Measurements from ENCODE around the gene DNAH3. TPM values are rescaled to one million over a fixed set of nuclear protein-coding genes. Genes with fewer than 3 reads are reported as not detected.

Gene DNAH3
- total RNA-seq, 1 donor from 2014 or later = not detected

DNA sequence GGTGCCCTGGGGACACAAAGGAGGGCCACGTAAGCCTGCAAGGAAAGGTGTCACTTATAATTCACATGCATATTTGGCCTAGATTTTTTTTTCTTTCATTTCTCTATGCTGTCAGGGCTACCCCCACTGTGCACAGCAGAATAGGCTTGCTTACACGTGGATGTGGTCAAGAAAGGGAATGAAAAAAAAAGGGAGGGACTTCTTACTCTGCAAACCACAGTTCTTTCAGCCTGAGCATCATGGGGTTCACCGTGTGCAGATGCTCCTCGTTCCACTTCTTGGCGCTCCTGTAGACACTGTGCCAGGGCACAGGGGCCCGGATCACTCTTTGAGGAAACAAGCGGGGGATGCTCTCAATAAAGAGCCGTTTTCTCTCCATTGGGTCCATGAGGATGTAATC lies 16.6 kb downstream of the DNAH3 start:
- no peak for DNase-seq (ENCODE audit: extremely low spot score, unreplicated experiment)
- TF ChIP-seq CTCF (IDR thresholded peaks at IDR 0.05) = no peak
- no peaks in the 10 kb centered on the region for H3K36me3 Mint-ChIP-seq (ENCODE audit: unreplicated experiment)
- no peaks in the 10 kb centered on the region for H3K4me1 Mint-ChIP-seq (ENCODE audit: unreplicated experiment)
- no peak overlapping the region for H3K4me3 Mint-ChIP-seq (ENCODE audit: unreplicated experiment)
- H3K9me3 Mint-ChIP-seq (ENCODE audit: unreplicated experiment) = no peaks in the 10 kb centered on the region
- H3K27ac Mint-ChIP-seq (ENCODE audit: unreplicated experiment) = no peak overlapping the region
- peaks cover 24% of the 10 kb centered on the region for H3K27me3 Mint-ChIP-seq (ENCODE audit: unreplicated experiment)

- no peak overlapping the region for H3K4me3 Mint-ChIP-seq (ENCODE audit: unreplicated experiment)
- no peaks in the 10 kb centered on the region for H3K9me3 Mint-ChIP-seq (ENCODE audit: unreplicated experiment)
- no peaks in the 10 kb centered on the region for H3K36me3 Mint-ChIP-seq (ENCODE audit: unreplicated experiment)
- DNase-seq (ENCODE audit: extremely low spot score, unreplicated experiment) = no peak
- H3K27ac Mint-ChIP-seq (ENCODE audit: unreplicated experiment) = no peak overlapping the region
- H3K4me1 Mint-ChIP-seq (ENCODE audit: unreplicated experiment) = no peaks in the 10 kb centered on the region
- H3K27me3 Mint-ChIP-seq (ENCODE audit: unreplicated experiment) = peaks cover 37% of the 10 kb centered on the region
- no peak for TF ChIP-seq CTCF (IDR thresholded peaks at IDR 0.05)
Observed at GRCh38 chr16:21130811-21131210, 19.8 kb downstream of the DNAH3 start.

DNA sequence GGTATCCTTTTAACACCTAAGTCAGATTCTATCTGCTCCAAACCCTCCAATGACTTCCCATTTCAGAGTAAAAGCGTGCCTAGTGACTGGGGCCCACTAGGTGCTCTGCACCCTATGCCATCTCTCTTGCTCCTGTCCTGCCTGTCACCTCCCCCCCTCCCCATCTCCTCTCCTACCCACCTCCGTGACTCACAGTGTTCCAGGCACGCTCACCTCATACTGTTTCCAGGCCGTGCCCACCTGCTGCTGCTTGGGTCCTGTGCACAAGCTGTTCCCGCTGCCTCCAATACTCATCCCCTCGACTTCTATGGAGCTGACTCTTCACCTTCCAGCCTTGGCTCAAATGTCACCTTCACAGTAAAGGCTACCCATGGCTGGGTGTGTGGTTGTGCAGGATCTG lies 21.7 kb downstream of the DNAH3 start:
- H3K4me3 Mint-ChIP-seq (ENCODE audit: unreplicated experiment) = no peak overlapping the region
- peaks cover 51% of the 10 kb centered on the region for H3K27me3 Mint-ChIP-seq (ENCODE audit: unreplicated experiment)
- H3K27ac Mint-ChIP-seq (ENCODE audit: unreplicated experiment) = no peak overlapping the region
- no peak for TF ChIP-seq CTCF (IDR thresholded peaks at IDR 0.05)
- no peaks in the 10 kb centered on the region for H3K36me3 Mint-ChIP-seq (ENCODE audit: unreplicated experiment)
- no peak for DNase-seq (ENCODE audit: extremely low spot score, unreplicated experiment)
- H3K4me1 Mint-ChIP-seq (ENCODE audit: unreplicated experiment) = no peaks in the 10 kb centered on the region
- no peaks in the 10 kb centered on the region for H3K9me3 Mint-ChIP-seq (ENCODE audit: unreplicated experiment)

DNA sequence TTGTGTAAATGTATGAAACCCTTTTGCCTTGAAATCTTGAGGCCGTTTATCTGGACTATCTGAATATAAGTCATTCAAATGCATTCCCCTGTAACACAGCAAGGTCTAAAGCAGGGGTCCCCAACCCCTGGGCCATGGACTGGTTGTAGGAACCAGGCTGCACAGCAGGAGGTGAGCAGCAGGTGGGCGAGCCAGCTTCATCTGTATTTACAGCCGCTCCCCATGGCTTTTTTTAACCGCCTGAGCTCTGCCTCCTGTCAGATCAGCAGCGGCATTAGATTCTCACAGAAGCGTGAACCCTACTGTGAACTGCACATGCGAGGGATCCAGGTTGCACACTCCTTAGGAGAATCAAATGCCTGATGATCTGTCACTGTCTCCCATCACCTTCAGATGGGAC lies 24.1 kb downstream of the DNAH3 start:
- H3K4me3 Mint-ChIP-seq (ENCODE audit: unreplicated experiment) = no peak overlapping the region
- H3K36me3 Mint-ChIP-seq (ENCODE audit: unreplicated experiment) = no peaks in the 10 kb centered on the region

DNA sequence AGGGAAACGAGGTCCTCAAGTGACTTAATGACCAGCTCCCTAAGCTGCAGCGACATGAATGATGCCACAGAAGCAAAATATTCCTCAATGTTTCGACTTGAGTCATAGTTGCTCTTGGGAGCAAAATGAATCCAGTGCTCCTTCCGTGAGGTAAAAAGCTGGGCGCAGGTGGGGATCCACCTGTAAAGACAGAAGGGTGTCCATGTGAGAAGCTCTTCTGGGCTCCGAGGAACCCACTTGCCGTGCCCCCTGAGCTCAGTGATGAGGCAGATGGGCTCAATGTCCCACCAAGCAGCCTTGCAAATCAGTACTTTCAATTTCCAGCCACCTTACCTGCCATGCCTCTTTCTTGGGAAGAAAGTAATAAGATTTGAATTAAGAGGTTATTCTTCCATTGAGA lies 25.5 kb downstream of the DNAH3 start:
- H3K36me3 Mint-ChIP-seq (ENCODE audit: unreplicated experiment) = no peaks in the 10 kb centered on the region
- no peaks in the 10 kb centered on the region for H3K4me1 Mint-ChIP-seq (ENCODE audit: unreplicated experiment)
- H3K27ac Mint-ChIP-seq (ENCODE audit: unreplicated experiment) = no peak overlapping the region
- H3K9me3 Mint-ChIP-seq (ENCODE audit: unreplicated experiment) = no peaks in the 10 kb centered on the region
- no peak for DNase-seq (ENCODE audit: extremely low spot score, unreplicated experiment)
- peaks cover 32% of the 10 kb centered on the region for H3K27me3 Mint-ChIP-seq (ENCODE audit: unreplicated experiment)
- no peak for TF ChIP-seq CTCF (IDR thresholded peaks at IDR 0.05)
- no peak overlapping the region for H3K4me3 Mint-ChIP-seq (ENCODE audit: unreplicated experiment)

More for the DNA sequence above, 24.1 kb downstream of the DNAH3 start:
- TF ChIP-seq CTCF (IDR thresholded peaks at IDR 0.05) = no peak
- H3K27me3 Mint-ChIP-seq (ENCODE audit: unreplicated experiment) = peaks cover 40% of the 10 kb centered on the region
- H3K4me1 Mint-ChIP-seq (ENCODE audit: unreplicated experiment) = no peaks in the 10 kb centered on the region
- H3K27ac Mint-ChIP-seq (ENCODE audit: unreplicated experiment) = no peak overlapping the region
- H3K9me3 Mint-ChIP-seq (ENCODE audit: unreplicated experiment) = no peaks in the 10 kb centered on the region
- no peak for DNase-seq (ENCODE audit: extremely low spot score, unreplicated experiment)
